CD4-positive, alpha-beta T cell (primary cell): ENCODE results near the gene CTIF. TPM values are rescaled to one million over a fixed set of nuclear protein-coding genes. Genes with fewer than 3 reads are reported as not detected.

Experiments used
- ATAC-seq: fragments of 200-7000 bp; cut with Tn5 transposase; one replicate; pipeline ENCODE4 v1.10.0; 2022; ENCODE audit warnings: mild to moderate bottlenecking; ENCODE audit not compliant: poor library complexity
- CTCF ChIA-PET: fragments of 350-600 bp; sonication (Branson Sonifier 250); formaldehyde crosslinking; loops from one replicate; lab custom pipeline; 2021; ENCODE audit warnings: antibody characterized with exemption, inconsistent platforms; lab: Charles Lee
- POLR2A ChIA-PET: fragments of 350-600 bp; sonication (Branson Sonifier 250); formaldehyde crosslinking; loops from one replicate; lab custom pipeline; 2021; ENCODE audit warnings: antibody characterized with exemption, inconsistent platforms; lab: Charles Lee
- DNase-seq, 14 experiments: peaks; one replicate each; pipeline ENCODE4 v3.0.0-alpha.2; 2013 to 2020; ENCODE audit warnings: mixed read lengths in 2 of 14
- H3K27ac ChIP-seq, 2 donors: one replicate each; pipeline versions ENCODE4 v1.5.1 to v1.7.0; 2013; ENCODE audit warnings: low read length in 2 of 2, low read depth in 1 of 2, mild to moderate bottlenecking in 1 of 2
- H3K27me3 ChIP-seq, 2 experiments: 1 replicate in 1 of 2; 2 replicates in 1 of 2; pipeline versions ENCODE4 v1.6.1 to v1.7.0; 2013; ENCODE audit warnings: low read length in 2 of 2, control low read depth in 1 of 2, mild to moderate bottlenecking in 1 of 2, moderate library complexity in 1 of 2; ENCODE audit not compliant: insufficient read depth in 2 of 2, control insufficient read depth in 1 of 2
- H3K36me3 ChIP-seq: one replicate; pipeline ENCODE4 v1.6.1; 2013; ENCODE audit warnings: low read length, control low read depth; ENCODE audit not compliant: insufficient read depth
- H3K4me1 ChIP-seq: one replicate; pipeline ENCODE4 v1.6.1; 2013; ENCODE audit warnings: low read length, control low read depth; ENCODE audit not compliant: insufficient read depth
- H3K4me3 ChIP-seq: one replicate; pipeline ENCODE4 v1.5.1; 2013; ENCODE audit warnings: mild to moderate bottlenecking, low read length, moderate library complexity
- H3K9me3 ChIP-seq, 2 experiments: 1 replicate in 1 of 2; 2 replicates in 1 of 2; pipeline versions ENCODE4 v1.6.1 to v1.7.0; 2013; ENCODE audit warnings: low read length in 2 of 2, mild to moderate bottlenecking in 2 of 2, control low read depth in 1 of 2, moderate library complexity in 1 of 2; ENCODE audit not compliant: control insufficient read depth in 1 of 2, insufficient read depth in 1 of 2
- H3K27ac Mint-ChIP-seq: one replicate; pipeline ENCODE4 v1.8.0; 2020; ENCODE audit warnings: mixed read lengths
- H3K27me3 Mint-ChIP-seq: one replicate; pipeline ENCODE4 v1.8.0; 2021; ENCODE audit warnings: mixed read lengths
- H3K36me3 Mint-ChIP-seq: one replicate; pipeline ENCODE4 v1.8.0; 2021; ENCODE audit warnings: low read depth, mixed read lengths
- H3K4me1 Mint-ChIP-seq: one replicate; pipeline ENCODE4 v1.8.0; 2021; ENCODE audit warnings: low read depth, mixed read lengths
- H3K4me3 Mint-ChIP-seq: one replicate; pipeline ENCODE4 v1.8.0; 2020; ENCODE audit warnings: mild to moderate bottlenecking, mixed read lengths
- H3K9me3 Mint-ChIP-seq: one replicate; pipeline ENCODE4 v1.8.0; 2020; ENCODE audit warnings: mixed read lengths
- CTCF ChIP-seq: fragments of 200-600 bp; IDR thresholded peaks from one replicate; pipeline ENCODE4 v1.8.0; 2022; ENCODE audit warnings: antibody characterized with exemption, mild to moderate bottlenecking
- intact Hi-C, 2 experiments: fragments of 100-400 bp; cut with DNase I in 1 of 2; cut with micrococcal nuclease in 1 of 2; formaldehyde crosslinking; loops; one replicate each; pipeline versions ENCODE4 v1.15.1 to v1.9.0; 2023 to 2025; cut with DNase I, micrococcal nuclease
- total RNA-seq, 174 experiments: library from RNA in 2 of 174; stranded (reverse) in 2 of 174; gene quantifications; one replicate each; pipeline ENCODE4 v1.2.3 and lab custom pipeline; 2021 to 2026

Gene CTIF
- total RNA-seq, 2 experiments from 2014 or later, result 1.1 to 2.9 TPM

GRCh38 chr18:48616484-48617255, 77.8 kb downstream of the CTIF start:
- no peak for ATAC-seq
- no peaks in the 10 kb centered on the region for H3K4me1 Mint-ChIP-seq
- CTCF ChIA-PET, result no interaction called here
- no peaks in the 10 kb centered on the region for H3K9me3 Mint-ChIP-seq
- no peaks in the 10 kb centered on the region for H3K27me3 Mint-ChIP-seq
- POLR2A ChIA-PET, result no interaction called here
- H3K36me3 ChIP-seq, result no peaks in the 10 kb centered on the region
- no peak overlapping the region for H3K4me3 ChIP-seq
- H3K4me1 ChIP-seq, result no peaks in the 10 kb centered on the region
- no peak overlapping the region for H3K27ac Mint-ChIP-seq
- H3K9me3 ChIP-seq, result no peaks in the 10 kb centered on the region
- H3K27ac ChIP-seq, result no peak overlapping the region
- no peak overlapping the region for H3K4me3 Mint-ChIP-seq
- H3K36me3 Mint-ChIP-seq, result no peaks in the 10 kb centered on the region
- TF ChIP-seq CTCF, result no peak
- no peaks in the 10 kb centered on the region for H3K27me3 ChIP-seq
- DNase-seq, result no peak
- intact Hi-C loops, result no loop called here

- H3K27me3 Mint-ChIP-seq, result no peaks in the 10 kb centered on the region
- no peaks in the 10 kb centered on the region for H3K9me3 Mint-ChIP-seq
- no peaks in the 10 kb centered on the region for H3K4me1 Mint-ChIP-seq
- intact Hi-C loops, result no loop called here
- H3K27ac Mint-ChIP-seq, result no peak overlapping the region
- H3K4me1 ChIP-seq, result no peaks in the 10 kb centered on the region
- POLR2A ChIA-PET, result no interaction called here
- no peak overlapping the region for H3K4me3 Mint-ChIP-seq
- TF ChIP-seq CTCF, result no peak
- ATAC-seq (no peak), DNase-seq (no peak)
- no peaks in the 10 kb centered on the region for H3K27me3 ChIP-seq
- H3K4me3 ChIP-seq, result no peak overlapping the region
- H3K36me3 Mint-ChIP-seq, result no peaks in the 10 kb centered on the region
- no peaks in the 10 kb centered on the region for H3K36me3 ChIP-seq
- H3K27ac ChIP-seq, result no peak overlapping the region
- no peaks in the 10 kb centered on the region for H3K9me3 ChIP-seq
- CTCF ChIA-PET, result interaction anchor here (1.1 kb wide), 1 partner anchor 13 kb away, joined by 3 read pairs; no protein-coding TSS in a partner anchor
Measured at GRCh38 chr18:48617844-48618497, 79.1 kb downstream of the CTIF start.

- Histone ChIP-seq H3K4me3 (no peak overlapping the region), H3K27ac (no peak overlapping the region), H3K4me1 (no peaks in the 10 kb centered on the region), H3K36me3 (no peaks in the 10 kb centered on the region), H3K27me3 (no peaks in the 10 kb centered on the region), H3K9me3 (no peaks in the 10 kb centered on the region)
- TF ChIP-seq CTCF, result no peak
- DNase-seq, result no peak
- H3K27me3 Mint-ChIP-seq, result no peaks in the 10 kb centered on the region
- POLR2A ChIA-PET, result no interaction called here
- H3K36me3 Mint-ChIP-seq, result no peaks in the 10 kb centered on the region
- no peak overlapping the region for H3K4me3 Mint-ChIP-seq
- H3K4me1 Mint-ChIP-seq, result no peaks in the 10 kb centered on the region
- ATAC-seq, result no peak
- H3K27ac Mint-ChIP-seq, result no peak overlapping the region
- intact Hi-C loops, result no loop called here
- H3K9me3 Mint-ChIP-seq, result no peaks in the 10 kb centered on the region
- CTCF ChIA-PET, result interaction anchor here (1.1 kb wide), 1 partner anchor 12 kb away, joined by 3 read pairs; no protein-coding TSS in a partner anchor
Measured at GRCh38 chr18:48619016-48619415, 80.2 kb downstream of the CTIF start.
